IPS-NIHi11 (cell line): ENCODE data around the gene ZBTB47.

Source experiments
- DNase-seq: peaks from one replicate; pipeline ENCODE4 v3.0.0; 2012; ENCODE audit warnings: mixed read lengths, low spot score

The ZBTB47 gene

DNA sequence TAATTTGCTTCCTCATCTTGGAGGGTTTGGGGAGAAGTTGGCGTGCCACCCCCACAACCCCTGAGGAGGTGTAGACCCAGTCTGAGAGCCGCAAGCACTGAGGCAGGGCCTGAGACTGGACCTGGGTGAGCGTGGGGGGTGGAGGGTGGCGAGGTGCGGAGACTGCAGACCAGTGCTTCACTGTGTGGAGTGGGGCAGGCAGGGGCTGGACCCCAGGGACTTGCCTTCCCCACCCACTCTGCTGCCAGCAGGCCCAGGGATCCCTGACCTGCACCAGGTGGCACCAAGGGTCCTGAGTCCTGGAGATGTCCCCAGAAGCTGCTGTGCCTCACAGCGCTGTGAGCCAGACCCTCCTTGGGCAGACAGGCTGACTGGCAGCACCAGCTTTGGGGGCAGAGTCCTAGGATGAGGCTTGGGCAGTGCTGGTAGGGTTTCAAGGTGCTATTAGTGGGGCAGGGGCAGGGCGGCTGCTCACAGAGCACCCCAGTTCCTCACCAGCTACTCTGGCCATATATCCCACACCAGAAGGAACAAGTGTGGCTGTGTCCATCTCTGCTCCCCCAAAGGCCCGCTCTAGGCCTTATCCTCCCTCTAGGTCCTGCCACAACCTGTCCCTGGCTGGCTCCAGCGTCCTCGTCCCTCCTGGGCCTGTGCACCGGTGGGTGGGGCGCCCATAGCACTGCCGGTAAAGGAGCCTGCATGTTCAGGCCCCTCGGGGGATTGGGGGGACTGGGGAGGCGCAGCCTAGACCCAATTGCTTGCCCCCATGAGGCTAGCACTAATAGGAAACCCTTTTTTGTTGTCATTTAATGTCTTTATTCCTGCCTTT, 11.8 kb downstream of the ZBTB47 start:
- no peak for DNase-seq

- DNase-seq = no peak
Measured at GRCh38 chr3:42666022-42666421, 12.5 kb downstream of the ZBTB47 start.

DNA sequence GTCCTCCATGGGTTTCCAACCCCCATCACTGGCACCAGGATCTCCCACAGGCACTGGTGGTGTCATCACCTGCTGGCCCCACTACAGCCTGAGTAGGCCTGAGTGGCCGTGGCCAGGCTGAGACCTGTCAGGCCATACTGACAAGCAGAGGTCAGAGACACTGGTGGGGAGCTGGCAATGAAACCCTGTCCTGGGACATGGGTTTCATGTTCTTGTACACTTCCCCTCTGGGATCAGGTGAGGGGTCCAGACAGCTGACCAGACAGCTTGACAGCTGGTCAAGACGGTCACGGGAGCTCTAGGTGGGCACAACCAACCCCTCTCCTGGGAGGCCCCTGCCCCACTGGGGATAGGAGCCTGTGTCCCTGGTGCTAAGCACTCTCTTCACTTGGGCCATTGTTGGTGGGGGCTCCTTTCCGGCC, 13.1 kb downstream of the ZBTB47 start:
- no peak for DNase-seq

- DNase-seq = no peak
Measured at GRCh38 chr3:42667096-42667522, 13.6 kb downstream of the ZBTB47 start.

GRCh38 chr3:42667523-42668412, 14.3 kb downstream of the ZBTB47 start:
- DNase-seq = no peak

GRCh38 chr3:42668413-42668760, 14.9 kb downstream of the ZBTB47 start:
- DNase-seq = no peak

GRCh38 chr3:42668793-42669217, 15.3 kb downstream of the ZBTB47 start:
- no peak for DNase-seq

GRCh38 chr3:42670051-42670576, 16.6 kb downstream of the ZBTB47 start:
- no peak for DNase-seq

DNA sequence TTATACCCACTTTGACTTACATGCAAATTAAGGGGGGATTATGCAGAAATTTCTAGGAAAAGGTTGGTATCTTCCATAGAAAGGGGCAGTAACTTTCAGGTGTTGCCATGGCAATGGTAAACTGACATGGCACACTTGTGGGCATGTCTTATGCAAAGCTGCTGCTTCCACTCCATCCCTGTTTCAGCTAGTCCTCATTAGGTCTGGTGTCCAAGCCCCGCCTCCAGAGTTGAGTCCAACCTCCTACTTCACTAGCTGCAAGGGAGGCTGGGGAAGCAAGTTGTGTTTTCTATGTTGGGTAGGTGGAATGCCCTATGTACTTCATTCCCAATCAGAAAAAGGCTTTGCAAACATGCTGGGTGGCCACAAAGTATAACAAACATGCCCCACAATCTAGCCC, 17.2 kb downstream of the ZBTB47 start:
- no peak for DNase-seq

DNA sequence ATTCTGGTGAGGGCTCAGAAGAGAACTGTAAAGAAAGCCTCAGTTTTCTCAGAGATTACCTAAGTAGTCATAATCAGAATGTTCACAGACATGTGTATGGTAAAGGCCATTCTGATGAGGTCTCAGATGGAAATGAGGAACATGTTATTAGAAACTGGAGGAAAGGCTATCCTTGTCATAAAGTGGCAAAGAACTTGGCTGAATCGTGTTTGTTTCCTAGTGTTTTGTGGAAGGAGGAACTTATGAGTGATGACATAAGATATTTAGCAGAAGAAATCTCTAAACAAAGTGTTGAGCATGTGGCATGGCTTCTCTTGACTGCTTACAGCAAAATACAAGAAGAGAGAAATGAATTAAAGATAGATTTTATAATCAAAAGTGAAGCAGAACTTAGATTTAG, 19.0 kb downstream of the ZBTB47 start:
- DNase-seq = no peak

DNA sequence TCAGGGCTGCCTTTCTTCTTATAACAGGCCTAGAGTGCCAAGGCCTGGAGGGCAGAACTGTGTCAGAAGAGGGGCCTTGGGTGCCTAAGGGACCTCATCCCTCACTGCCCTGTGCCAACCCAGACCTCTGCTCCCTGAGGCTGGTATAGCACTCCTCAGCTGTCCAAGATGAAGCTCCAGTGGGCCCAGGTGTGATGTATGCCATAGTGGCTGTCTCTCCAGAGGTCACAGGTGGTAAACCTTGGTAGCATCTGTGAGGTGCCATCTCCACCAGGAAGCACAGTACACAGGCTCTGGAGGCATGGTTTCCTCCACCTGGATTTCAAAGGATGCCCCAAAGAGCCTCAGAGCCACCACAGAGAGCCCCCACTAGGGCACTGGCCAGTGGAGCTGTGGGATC, 19.6 kb downstream of the ZBTB47 start:
- no peak for DNase-seq

DNA sequence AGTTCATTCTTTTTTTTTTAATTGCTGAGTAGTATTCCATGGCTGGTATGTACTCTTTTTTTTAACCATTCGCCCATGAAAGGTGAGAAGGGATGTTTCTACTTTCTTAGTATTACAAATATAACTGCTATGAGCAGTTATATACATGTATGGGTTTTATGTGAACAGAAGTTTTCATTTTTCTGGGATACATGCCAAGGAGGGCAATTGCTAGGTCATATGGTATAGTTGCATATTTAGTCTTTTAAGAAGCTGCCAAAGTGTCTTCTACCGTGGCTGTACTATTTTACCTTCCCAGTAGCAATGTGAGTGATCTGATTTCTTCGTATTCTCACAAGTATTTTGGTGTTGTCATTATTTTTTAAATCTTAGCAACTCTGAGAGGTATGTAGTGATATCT, 20.6 kb downstream of the ZBTB47 start:
- DNase-seq = no peak

- no peak for DNase-seq
Measured at GRCh38 chr3:42675909-42676308, 22.4 kb downstream of the ZBTB47 start.

GRCh38 chr3:42678447-42678846, 24.9 kb downstream of the ZBTB47 start:
- peak; percentile 9 for DNase-seq

- no peak for DNase-seq
Measured at GRCh38 chr3:42680271-42680670, 26.8 kb downstream of the ZBTB47 start.

GRCh38 chr3:42680806-42681205, 27.3 kb downstream of the ZBTB47 start:
- DNase-seq = no peak

DNA sequence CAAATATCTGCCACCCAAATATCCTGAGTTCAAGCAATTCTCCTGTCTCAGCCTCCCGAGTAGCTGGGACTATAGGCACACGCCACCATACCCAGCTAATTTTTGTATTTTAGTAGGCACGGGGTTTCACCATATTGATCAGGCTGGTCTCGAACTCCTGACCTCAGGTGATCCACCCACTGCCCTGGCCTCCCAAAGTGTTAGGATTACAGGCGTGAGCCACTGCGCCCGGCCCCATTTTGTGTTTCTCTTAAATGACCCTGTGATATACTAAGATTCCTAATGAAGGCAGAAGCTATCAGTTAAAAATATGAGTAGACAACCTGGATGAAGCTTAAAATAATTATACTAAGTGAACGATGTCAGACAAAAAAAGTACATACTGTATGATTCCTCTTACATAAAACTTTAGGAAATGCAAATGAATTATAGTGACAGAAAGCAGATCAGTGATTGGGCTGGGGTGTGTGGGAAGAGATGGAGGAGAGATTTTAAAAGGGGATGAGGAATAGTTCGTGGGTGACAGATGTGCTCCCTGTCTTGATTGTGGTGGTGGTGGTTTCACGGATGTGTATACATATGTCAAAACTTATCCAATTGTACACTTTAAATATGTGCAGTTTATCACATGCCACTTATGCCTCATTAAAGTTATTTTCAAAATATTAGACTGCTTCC, 28.0 kb downstream of the ZBTB47 start:
- DNase-seq = no peak

GRCh38 chr3:42682301-42683070, 29.0 kb downstream of the ZBTB47 start:
- no peak for DNase-seq

GRCh38 chr3:42683875-42684598, 30.5 kb downstream of the ZBTB47 start:
- peak; percentile 62 for DNase-seq

GRCh38 chr3:42684632-42685362, 31.3 kb downstream of the ZBTB47 start:
- DNase-seq = no peak
